ENCODE results near the gene PAX7. TPM values are rescaled to one million over a fixed set of nuclear protein-coding genes. Genes with fewer than 3 reads are reported as not detected.

PAX7 gene
- polyA plus RNA-seq, 5 donors, result 2.0 TPM; not detected in 4

- DNase-seq, result no peak
Observed at GRCh38 chr1:18640228-18641004, 9.8 kb downstream of the PAX7 start.

DNA sequence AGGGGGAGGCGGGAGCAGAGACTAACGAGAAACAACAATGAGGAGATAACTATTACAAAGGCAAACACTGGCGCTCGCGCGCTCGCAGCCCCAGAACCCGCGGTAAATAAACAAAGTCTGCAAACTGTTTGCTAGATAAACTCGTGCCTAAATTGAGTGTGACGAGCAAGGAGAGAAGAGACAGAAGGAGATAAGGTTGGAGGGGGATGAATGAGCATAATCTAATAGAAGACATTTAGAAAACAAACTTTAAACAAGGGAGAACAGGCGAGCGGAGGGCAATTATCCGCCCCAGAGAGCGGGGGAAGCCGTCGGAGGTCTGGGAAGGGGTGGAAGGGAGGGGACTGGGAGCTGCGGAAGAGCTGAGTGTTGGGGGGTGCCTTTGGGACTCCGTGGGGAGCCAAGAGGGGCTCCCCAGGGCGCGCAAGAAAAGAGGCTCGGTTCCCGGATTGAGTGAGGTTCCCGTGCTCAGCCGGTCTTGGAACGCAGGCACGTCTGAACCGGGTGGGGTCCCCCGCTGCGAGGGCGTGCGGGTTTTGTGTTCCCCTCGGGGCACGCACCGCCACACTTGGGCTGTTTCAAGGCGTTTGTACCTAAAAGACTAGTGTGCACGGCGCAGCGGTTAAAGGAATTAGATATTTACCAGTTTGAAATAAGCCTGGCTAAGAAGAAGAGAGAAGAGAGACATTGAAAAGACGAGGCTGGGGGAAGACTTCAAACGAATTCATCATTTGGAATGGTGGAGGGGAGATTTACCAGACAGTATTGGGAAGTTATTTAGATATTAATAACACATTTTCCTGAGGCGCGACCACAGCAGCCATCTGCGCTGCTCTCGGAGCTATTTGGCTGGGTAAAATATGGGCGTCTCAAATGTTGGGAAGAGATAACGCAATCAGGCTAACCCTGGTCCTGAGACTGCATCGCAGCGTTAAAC, 10.6 kb downstream of the PAX7 start:
- no peak for DNase-seq

DNA sequence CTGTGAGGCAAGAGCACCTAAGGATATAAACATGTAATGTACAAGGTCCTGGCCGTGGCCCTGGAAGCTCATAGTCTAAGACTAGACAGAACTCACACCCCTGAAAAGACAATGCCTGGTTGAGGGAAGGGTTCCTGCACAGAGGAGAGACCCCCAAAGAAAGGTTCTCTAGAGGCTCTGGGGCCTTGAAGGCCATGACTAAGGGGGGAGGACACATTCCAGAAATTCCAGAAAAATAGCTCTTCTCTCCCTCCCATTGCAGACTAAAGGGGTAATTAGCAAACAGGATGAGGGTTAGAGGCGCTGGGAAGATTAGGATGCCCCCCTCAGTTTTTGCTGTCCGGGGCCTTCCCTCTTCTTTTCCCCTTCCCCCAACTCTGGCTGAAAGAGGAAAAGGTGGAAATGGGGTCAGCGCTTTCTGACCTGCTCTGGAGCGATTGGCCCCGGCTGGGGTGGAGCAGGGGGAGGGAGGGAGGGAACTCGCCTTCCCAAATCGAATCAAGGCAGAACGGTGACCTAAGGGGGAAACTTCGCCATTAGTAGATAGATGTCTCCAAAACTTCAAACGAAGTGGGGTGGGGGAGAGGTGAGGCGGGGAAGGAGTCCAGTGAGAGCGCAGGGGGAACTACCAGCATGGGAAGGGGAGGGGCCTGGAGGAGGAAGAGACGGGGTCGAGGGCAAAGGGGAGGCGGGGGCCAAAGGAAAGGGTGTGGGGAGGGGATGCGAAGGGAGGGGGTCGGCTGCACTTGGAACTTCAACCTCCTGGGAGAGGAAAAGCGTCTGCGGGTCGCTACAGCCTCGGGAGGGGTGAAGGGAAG, 11.8 kb downstream of the PAX7 start:
- no peak for DNase-seq

GRCh38 chr1:18643154-18644012, 12.7 kb downstream of the PAX7 start:
- no peak for DNase-seq

DNA sequence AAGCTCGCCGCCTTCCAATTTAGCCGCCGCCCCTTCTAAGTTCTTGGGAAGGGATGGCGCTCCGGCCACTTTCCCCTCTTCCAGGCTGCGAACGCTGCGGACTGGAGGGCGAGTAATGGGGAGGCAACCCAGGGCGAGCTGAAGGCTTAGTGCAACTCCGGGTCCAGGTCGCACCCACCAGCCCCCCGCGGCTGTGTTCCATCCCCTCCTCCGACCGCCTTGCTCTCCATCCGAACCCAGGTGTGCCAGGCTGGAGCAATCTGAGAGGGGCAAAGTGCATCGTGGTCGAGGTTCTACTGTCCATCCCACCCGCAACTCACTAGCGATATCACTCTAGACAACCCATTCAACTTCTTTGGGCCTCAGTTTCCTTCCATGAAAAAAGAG, 13.4 kb downstream of the PAX7 start:
- no peak for DNase-seq

- no peak for DNase-seq
Observed at GRCh38 chr1:18644446-18644845, 13.8 kb downstream of the PAX7 start.

- DNase-seq, result no peak
Observed at GRCh38 chr1:18644973-18645746, 14.5 kb downstream of the PAX7 start.

DNA sequence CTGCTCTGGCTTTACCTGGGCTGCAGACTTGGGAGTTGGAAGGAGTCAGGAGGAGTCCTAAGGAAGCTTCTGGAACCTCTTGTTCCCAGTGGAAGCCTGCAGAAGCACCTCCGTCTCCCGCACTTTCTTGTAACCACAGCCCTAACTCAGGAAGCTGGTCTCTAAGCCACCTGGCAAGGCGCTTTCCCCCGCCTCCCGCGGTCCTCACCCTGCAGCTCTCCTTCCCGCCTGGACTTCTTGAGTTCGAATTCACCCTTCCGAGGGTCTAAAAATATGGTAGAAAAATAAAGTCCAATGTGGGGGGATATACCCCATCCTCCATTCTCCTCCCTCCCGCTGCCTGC, 15.1 kb downstream of the PAX7 start:
- no peak for DNase-seq

DNA sequence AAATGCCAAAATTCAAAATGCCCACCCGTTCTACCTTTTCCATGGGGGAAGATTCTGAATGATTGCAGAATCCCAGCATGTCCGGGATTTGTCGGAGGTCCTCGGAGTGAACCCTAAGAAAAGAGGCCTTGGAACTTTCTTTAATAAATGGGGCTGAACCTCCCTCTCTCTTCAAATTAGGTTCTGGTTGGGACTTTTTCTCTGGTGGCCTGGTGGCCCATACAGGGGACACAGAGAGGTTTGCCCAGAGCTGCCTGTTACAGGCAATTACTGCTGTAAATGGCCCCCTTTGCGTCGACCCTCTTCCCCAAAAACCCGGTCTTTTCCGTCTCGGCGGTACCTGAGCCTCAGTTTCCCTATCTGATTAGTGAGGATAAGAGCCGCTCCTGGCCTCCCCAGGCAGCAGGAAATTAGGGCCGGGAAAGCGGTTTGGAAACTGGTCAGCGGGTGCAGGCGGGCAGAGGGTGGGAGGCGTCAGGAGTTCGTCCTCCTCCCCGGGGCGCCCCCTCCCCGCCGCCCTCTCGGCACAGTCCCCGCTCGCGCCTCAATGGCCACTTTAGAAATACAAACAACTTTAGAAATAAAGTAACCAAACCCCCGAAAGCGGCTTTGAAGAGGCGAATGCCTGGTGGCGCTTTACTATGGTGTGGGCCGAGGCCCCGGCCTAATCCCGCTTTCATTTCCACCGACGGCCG, 15.6 kb downstream of the PAX7 start:
- DNase-seq, result no peak

- DNase-seq, result no peak
Observed at GRCh38 chr1:18646786-18647410, 16.3 kb downstream of the PAX7 start.

GRCh38 chr1:18647681-18648214, 17.1 kb downstream of the PAX7 start:
- no peak for DNase-seq

DNA sequence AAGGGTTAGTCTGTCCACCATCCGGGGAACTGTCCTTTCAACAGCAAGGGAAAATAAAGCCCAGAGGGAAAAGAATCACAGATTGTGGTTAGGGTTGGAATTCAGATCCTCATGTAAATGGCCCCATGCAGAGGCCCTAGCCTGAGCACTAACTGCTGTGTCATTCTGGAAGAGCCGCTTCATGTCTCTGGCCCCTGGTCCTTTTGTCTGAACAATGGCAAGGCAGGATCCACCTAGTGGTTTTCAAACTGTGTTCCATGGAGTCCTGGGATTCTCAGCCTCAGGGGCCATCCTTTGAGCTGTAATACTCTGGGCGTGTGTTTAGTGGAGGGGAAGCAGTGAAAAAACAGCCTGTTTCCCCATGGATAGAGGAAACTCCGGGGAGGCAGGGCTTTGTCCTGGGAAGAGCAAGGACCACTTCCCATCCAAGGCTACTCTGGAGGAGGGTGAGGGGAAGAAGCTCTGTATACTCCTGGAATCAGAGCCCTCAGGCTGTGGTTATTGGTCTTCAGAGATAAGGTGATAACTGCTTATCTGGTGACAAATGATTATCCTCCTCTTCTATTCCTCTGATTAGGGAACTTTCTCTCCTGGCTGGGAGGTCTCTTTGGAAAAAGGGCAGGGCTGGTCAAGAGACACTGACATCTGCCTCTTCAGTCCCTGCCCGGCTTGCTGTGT, 19.2 kb downstream of the PAX7 start:
- DNase-seq, result no peak

GRCh38 chr1:18651713-18652112, 21.1 kb downstream of the PAX7 start:
- DNase-seq, result no peak

GRCh38 chr1:18652791-18653190, 22.1 kb downstream of the PAX7 start:
- DNase-seq, result no peak

- DNase-seq, result no peak
Observed at GRCh38 chr1:18653367-18653766, 22.7 kb downstream of the PAX7 start.

DNA sequence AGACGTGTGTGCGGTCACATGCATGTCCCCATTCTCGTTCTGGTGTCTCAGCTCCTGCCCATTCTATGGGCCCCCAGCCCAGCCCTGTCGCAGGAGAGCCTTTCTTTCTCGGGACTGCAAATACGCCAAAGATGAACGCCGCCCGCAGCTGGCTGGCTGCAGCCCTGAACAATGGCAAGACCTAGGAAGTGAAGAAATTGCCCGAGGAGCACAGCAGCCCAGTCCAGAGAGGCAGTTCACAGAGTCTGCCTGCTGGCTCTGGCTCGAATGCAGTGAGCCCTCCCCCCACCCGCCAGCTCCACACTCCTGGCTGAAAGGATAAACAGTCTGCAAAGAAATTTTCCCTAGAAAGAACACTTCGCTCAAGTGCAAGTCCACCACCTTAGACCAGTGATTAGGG, 23.3 kb downstream of the PAX7 start:
- no peak for DNase-seq

DNA sequence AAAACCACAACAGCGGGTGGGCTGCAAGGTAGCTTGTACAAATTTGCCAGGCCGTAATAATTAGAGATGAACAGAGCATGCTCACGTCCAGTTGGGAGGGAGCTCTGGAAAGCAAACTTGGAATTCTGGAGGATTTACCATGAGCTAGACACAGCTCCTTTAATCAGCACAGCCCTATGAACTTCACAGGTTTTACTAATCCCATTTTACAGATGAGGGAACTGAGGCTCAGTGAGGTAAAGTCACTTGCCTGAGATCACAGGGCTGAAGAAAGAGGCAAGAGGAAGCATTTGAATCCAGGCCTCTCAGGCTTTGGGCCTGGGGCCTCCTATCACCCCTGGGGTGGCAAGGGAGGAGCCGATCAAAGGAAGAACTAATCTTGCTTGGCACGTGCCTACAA, 24.0 kb downstream of the PAX7 start:
- no peak for DNase-seq

GRCh38 chr1:18657506-18658201, 27.0 kb downstream of the PAX7 start:
- DNase-seq, result no peak
